GM11168 (cell line): Measurements from ENCODE around the gene NT5C.
"Not testable (repeated sequence)": the region's sequence is repeated elsewhere in the genome, so short reads cannot be mapped to it uniquely, and the experiment has no call there.

Source experiments
- in situ Hi-C: fragments of 300-500 bp; cut with MboI; formaldehyde crosslinking; loops from one replicate; pipeline ENCODE4 v1.12.0; 2022; ENCODE audit warnings: low sequenced_read_pairs; ENCODE audit not compliant: unreplicated experiment

The NT5C gene

DNA sequence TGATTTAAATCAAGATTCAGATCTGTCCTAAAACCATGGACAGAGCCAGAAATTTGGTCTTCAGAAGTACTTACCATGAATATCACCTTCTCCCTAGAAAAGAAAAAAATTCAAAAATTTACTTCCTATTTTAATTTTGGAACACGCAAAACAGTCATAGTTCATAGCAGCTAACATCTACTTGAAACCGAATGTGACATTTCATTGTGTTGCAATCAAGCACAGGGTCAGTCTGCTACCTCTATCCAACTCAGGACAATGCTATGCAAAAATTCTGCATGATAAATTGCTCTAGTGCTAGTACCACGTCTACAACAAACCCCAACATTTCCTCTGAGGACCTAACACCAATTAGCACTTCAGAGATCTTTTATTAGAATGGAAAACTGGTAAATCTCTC is 15.1 kb upstream of the NT5C start:
- in situ Hi-C loops, result no loop called here

DNA sequence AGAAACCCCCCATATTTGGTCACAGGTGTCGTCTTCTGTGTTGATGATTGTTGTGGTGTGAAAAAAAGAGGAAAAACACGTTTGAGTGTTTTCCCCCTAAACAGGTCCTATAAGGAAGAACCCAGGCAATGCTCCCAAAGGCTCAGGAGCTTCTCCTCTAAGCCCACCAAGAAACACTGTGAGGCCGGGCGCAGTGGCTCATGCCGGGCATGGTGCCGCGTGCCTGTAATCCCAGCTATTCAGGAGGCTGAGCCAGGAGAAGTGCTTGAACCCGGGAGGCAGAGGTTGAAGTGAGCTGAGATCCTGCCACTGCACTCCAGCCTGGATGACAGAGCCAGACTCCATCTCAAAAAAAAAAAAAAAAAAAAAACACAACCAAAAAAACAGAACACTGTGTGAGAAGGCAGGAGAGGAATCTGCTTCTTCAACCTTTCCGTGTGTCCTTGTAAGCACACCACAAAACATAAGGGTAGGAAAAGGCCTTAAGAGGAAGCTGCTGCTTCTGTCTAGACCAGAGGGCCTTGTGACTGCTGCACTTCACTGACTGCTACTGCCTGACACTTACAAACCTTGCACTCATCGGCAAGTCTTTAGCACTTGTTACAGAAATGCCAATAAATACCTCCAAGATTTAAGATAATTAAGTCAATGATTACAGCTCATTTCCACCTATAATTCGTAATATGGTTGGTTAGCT is 13.4 kb upstream of the NT5C start:
- in situ Hi-C loops, result no loop called here

DNA sequence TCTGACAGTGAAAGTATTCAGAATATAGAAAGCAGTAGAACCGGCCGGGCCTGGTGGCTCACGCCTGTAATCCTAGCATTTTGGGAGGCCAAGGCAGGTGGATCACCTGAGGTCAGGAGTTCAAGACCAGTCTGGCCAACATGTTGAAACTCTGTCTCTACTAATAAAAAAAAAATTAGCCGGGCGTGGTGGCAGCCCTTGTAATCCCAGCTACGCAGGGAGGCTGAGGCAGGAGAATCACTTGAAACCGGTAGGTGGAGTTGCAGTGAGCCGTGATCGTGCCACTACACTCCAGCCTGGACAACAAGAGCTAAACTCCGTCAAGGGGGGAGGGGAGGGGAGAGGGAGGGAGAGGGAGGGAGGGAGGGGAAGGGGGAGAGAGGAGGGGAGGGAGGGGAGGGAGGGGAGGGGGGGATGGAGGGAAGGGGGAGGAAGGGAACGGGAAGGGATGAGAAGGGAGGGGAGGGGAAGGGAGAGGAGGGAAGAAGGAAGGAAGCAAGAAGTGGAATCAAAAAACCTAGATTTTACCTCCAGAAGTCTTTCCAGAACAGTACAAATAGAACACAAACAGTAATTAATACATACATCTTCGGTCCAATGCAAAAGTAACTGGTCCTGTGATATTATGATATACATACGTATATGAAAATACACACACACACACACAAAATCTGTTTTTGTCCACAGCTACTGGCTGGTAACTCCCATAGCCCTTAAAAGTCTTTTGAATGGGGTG is 10.9 kb upstream of the NT5C start:
- in situ Hi-C loops, result no loop called here

DNA sequence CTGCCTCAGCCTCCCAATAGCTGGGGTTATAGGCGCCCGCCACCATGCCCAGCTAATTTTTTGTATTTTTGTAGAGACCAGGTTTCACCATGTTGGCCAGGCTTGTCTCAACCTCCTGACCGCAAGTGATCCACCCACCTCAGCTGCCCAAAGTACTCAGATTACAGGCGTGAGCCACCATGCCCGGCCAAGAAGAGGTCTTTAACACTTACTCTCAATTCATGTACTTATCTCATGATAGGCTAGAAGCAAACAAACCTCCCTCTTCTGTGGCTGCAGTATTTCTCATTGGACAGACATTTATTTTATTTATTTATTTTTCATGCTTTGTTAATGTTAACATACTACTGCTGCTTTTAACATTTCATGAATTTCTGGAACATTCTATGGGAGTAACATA is 7.0 kb upstream of the NT5C start:
- in situ Hi-C loops, result no loop called here

DNA sequence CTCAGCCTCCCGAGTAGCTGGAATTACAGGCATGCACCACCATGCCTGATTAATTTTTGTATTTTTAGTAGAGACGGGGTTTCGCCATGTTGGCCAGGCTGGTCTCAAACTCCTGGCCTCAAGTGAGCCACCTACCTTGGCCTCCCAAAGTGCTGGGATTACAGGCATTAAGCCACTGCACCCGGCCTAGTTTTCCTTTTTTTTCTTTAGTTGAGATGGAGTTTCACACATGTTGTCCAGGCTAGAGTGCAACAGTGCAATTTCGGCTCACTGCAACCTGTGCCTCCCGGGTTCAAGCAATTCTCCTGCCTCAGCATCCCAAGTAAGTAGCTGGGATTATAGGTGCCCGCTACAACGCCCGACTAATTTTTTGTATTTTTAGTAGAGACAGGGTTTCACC is 6.2 kb upstream of the NT5C start:
- in situ Hi-C loops, result not testable (repeated sequence)

DNA sequence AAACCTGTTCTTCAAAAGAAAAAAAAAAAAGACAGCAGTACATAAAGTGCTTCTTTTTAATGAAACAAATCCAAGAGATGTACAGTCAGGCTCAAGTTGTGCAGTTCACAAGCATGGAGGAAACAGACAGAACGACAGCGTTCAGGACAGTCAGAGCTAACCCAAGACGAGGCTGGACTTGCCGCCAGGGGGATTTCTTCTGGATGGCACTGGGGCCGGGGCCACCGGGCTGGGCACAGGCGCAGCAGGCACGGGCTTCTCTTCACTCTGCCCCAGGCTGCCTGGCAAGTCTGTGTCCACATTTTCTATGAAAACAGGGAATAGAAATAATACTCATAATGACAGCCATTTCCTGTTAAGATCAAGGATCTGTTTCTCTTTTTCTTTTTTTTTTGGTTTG is 4.4 kb upstream of the NT5C start:
- in situ Hi-C loops, result no loop called here

DNA sequence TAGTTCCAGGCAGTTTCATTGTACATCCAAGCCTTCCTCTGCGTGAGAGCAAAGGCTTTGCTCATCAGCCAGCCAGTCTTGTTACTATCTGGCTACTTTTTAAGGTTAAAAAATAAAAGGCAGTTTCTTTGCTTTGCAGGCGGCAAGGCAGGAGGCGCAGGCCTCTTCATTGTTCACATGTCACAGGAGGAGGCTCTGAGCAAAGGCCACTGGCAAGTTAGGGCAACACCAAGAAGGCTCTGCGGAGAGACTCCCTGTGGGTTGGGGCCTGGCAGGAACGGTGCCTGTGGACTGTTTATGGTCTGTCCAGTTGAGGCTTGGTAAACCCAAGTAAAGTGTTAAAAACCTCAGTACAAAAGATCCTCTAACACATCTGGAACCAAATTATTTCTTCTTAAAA is 3.9 kb upstream of the NT5C start:
- in situ Hi-C loops, result no loop called here

DNA sequence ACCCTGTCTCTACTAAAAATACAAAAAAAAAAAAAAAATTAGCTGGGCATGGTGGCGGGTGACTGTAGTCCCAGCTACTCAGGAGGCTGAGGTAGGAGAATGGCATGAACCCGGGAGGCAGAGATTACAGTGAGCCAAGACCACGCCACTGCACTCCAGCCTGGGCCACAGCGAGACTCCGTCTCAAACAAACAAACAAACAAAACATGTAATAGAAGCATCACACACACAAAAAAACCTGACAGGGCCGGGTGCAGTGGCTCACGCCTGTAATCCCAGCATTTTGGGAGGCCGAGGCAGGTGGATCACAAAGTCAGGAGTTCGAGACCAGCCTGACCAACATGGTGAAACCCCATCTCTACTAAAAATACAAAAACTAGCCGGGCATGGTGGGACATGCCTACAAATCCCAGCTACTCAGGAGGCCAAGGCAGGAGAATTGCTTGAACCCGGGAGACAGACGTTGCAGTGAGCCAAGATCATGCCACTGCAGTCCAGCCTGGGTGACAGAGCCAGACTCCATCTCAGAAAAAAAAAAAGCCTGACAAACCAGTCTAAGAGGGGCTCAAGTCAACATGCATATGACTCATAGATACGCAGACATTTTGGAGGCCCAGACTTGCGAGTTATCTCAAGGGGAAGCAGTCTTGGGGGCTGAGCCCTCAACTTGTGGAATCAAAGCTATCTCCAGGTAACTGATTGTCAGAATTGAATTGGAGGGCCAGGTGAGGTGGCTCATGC is 2.2 kb upstream of the NT5C start:
- in situ Hi-C loops, result not testable (repeated sequence)

DNA sequence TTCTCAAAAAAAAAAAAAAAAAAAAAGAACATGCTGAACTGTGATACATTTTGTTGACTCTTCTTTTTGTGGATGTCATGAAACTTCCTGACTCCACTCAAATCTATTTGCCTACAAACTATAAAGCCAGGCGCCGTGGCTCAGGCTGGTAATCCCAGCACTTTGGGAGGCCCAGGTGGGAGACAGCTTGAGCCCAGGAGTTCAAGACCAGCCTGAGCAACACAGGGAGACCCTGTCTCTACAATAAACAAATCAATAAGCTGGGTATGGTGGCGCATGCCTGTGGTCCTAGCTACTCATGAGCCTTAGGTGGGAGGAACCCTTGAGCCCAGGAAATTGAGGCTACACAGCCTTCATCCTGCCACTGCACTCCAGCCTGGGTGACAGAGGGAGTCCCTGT is 1.5 kb upstream of the NT5C start:
- in situ Hi-C loops, result no loop called here

DNA sequence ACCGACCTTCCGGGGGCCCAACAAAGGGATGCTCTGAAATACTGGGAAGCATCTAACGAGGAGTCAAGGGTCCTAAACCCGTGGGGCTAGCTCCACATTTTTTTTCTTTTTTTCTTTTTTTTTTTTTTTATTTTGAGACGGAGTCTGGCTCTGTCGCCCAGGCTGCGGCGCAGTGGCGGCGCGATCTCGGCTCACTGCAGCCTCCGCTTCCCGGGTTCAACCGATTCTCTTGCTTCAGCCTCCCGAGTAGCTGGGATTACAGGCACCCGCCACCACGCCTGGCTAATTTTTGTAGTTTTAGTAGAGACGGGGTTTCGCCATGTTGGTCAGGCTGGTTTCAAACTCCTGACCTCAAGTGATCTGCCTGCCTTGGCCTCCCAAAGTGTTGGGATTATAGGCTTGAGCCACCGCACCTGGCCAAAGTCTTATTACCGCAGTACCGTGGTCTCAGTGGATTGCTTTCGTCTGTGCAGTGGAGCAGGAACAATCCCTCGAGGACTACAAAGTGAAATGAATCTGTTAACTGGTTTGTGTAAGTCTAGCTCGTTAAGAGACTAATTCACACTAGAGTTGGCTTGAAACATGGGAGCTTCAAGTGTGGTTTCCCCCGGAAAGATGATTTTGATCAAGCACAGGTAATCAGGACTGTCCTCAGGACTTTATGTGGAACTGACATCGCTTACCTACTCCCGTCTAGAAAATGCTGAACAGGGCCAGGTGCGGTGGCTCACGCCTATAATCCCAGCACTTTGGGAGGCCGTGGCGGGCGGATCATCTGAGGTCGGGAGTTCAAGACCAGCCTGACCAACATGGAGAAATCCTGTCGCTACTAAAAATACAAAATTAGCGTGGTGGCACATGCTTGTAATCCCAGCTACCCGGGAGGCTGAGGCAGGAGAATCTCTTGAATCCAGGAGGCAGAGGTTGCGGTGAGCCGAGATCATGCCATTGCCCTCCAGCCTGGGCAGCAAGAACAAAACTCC is 767 bp upstream of the NT5C start:
- in situ Hi-C loops, result not testable (repeated sequence)

DNA sequence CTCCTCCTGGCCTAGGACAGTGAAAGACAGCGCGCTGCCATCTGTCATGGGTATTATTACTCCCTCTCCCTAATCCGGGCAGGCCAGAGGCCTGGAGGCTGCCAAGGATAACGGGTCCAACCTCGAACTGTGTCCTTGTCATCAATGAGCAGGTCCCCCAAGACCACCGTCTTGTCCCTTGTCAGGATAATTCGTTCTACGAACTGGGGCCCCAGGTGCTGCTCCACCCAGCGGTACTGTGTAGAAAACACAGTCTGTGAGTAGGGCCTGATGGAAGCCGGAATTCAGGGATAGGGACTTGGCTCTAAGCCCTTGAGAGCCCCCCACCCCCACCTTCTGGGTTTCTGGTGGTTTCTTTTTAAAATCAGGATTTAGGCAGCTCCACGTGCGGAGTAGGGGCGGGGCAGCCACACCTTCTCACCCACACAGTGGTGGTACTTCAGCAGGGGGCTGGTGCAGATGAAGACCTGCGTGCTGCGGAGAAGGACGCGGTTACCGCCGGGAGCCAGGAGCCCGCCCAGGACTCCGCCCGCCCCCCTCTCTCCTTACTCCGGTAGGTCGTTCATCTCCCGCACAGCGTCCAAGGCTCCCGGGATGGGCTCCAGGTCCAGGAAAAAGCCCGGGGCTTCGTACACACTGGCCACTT is 787 bp downstream of the NT5C start:
- in situ Hi-C loops, result no loop called here

DNA sequence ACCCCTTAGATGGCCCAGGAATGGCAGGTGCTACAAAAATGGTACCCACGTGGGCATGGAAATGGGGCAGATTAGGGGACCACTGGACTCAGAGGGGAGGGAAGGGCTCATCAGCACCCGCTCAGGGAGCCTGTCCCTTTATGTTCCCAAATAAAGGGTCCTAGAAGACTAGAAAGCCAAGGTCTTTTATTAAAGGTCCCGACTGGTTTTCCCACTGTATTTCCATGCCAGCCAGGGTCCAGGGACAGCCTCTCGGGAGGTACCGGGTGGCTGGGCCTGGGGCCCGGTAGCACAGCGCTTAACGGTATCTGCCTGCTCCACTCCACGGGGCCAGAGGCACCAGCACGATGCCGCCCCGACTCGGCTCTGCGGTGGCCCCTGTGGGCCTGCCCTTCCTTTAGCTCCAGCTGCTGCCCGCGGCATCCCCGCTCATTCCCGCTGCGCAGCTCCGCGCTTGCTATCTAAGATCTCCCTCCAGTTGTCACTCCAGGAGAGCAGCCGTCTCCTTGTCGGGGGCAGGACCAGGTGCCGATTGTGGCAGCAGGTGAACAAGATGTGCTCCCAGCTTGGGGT is 1.4 kb downstream of the NT5C start:
- in situ Hi-C loops, result no loop called here

DNA sequence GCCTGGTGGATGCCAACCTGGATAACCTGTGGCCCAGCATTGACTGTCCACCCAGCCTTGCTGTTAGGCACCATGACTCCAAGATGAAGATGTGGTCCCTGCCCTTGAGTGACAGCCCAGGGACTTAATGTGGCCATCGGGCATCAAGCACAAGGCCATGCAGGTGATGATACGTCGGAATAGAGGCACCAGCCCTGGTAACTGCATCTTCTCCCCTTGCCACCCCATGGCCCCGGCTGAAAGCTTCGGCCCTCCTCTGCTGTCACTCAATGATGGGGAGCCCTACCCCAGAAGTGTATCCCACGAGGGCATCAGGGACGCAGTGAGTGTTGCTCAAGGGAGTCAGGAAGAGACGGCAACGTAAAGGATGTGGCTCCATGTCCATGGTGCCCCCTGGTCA is 2.0 kb downstream of the NT5C start:
- in situ Hi-C loops, result no loop called here

DNA sequence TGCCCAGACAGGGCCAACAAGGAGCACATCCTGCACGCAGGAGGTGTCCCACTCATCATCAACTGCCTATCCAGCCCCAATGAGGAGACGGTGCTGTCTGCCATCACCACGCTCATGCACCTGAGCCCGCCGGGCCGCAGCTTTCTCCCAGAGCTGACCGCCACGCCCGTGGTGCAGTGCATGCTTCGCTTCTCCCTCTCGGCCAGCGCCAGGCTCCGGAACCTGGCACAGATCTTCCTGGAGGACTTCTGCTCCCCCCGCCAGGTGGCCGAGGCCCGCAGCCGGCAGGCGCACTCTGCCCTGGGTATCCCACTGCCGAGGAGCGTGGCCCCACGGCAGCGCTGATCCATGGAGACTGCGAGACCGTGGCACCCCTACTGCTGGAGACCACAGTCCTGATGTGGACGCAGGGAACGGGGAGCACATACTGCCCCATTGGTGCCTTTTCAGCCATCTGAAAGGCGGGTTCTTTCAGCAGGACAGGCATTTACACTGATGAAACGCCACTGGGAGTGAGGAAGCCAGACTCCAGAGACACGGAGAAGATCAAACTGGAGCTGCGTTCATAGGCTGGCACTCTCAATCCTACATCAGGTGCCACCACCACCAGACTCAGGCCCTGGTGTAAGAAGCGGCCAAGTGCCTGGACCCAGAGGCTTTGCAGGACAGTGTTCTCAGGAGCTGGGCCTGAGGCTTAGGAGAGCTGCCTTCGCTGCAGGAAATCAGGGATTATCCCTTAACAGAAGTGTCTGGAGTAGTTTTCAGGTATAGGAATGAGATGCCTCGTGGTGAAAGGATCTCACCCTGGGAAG is 2.6 kb downstream of the NT5C start:
- in situ Hi-C loops, result no loop called here

DNA sequence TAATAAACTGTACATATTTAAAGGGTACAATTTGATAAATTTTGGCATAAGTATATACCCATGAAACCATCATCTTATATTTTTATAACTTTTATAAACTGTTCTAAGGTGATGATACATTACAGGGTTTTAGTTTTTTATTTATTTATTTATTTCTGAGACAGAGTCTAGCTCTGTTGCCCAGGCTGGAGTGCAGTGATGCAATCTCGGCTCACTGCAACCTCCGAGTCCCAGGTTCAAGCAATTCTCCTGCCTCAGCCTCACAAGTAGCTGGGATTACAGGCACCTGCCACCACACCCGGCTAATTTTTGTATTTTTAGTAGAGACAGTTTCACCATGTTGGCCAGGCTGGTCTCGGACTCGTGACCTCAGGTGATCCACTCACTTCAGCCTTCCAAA is 3.6 kb downstream of the NT5C start:
- in situ Hi-C loops, result not testable (repeated sequence)

DNA sequence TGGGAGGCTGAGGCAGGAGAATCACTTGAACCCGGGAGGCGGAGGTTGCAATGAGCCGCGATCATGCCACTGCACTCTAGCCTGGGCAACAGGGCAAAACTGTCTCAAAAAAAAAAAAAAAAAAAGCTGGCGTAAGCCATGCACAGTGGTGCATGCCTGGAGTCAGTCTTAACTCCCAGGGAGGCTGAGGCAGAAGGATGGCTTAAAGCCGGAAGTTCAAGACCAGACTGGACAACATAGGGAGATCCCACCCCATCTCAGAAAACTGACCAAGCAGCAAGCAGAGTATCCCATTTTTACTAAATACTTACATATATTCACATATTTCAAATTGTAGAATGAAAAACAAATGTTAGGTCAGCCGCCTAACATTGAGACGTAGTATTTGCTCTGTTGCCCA is 4.6 kb downstream of the NT5C start:
- in situ Hi-C loops, result no loop called here

DNA sequence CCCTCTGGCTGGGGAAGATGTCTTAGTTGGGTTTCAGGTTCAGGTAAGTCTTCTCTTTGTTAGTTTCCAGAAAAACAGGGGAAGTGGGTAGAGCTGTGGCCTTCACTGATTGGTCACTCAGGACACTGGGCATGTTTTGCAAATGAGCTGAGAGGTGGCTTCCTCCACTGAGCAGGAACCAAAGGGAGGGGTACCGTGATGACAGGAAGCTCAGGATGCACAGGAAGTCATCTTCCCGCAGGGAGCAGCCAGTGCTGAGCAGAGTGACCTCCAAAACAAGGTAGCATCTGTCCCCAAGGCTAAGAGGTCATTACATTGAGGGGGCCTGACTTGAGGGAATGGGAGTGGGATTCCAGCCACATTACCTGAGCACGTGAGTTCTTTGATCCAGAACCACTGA is 5.6 kb downstream of the NT5C start:
- in situ Hi-C loops, result no loop called here

DNA sequence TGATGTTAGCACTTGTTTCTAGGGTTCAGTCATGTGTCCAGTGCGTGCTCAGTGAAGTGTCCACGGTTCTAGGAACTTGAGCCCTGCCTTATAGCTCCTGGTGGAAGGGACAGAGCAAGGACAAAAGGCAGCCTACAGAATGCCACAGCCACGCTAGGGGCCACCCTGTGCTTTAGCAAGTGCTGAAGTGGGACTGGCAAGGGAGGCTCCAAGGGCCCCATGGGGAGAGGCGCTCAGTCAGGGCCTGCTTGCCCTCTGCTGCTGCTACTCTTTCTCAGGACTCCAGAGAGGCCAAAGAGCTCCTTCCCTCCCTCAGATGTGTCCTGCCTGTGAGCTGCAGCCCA is 6.8 kb downstream of the NT5C start:
- in situ Hi-C loops, result no loop called here
